CD4-positive, alpha-beta T cell (primary cell): ENCODE results near the gene CYP2J2. TPM values are rescaled to one million over a fixed set of nuclear protein-coding genes. Genes with fewer than 3 reads are reported as not detected.

Source experiments
- ATAC-seq: fragments of 200-7000 bp; cut with Tn5 transposase; one replicate; pipeline ENCODE4 v1.10.0; 2022; ENCODE audit warnings: mild to moderate bottlenecking; ENCODE audit not compliant: poor library complexity
- CTCF ChIA-PET: fragments of 350-600 bp; sonication (Branson Sonifier 250); formaldehyde crosslinking; loops from one replicate; lab custom pipeline; 2021; ENCODE audit warnings: antibody characterized with exemption, inconsistent platforms; lab: Charles Lee
- POLR2A ChIA-PET: fragments of 350-600 bp; sonication (Branson Sonifier 250); formaldehyde crosslinking; loops from one replicate; lab custom pipeline; 2021; ENCODE audit warnings: antibody characterized with exemption, inconsistent platforms; lab: Charles Lee
- DNase-seq, 14 experiments: peaks; one replicate each; pipeline ENCODE4 v3.0.0-alpha.2; 2013 to 2020; ENCODE audit warnings: mixed read lengths in 2 of 14
- H3K27ac ChIP-seq, 2 donors: one replicate each; pipeline versions ENCODE4 v1.5.1 to v1.7.0; 2013; ENCODE audit warnings: low read length in 2 of 2, low read depth in 1 of 2, mild to moderate bottlenecking in 1 of 2
- H3K27me3 ChIP-seq, 2 experiments: 1 replicate in 1 of 2; 2 replicates in 1 of 2; pipeline versions ENCODE4 v1.6.1 to v1.7.0; 2013; ENCODE audit warnings: low read length in 2 of 2, control low read depth in 1 of 2, mild to moderate bottlenecking in 1 of 2, moderate library complexity in 1 of 2; ENCODE audit not compliant: insufficient read depth in 2 of 2, control insufficient read depth in 1 of 2
- H3K36me3 ChIP-seq: one replicate; pipeline ENCODE4 v1.6.1; 2013; ENCODE audit warnings: low read length, control low read depth; ENCODE audit not compliant: insufficient read depth
- H3K4me1 ChIP-seq: one replicate; pipeline ENCODE4 v1.6.1; 2013; ENCODE audit warnings: low read length, control low read depth; ENCODE audit not compliant: insufficient read depth
- H3K4me3 ChIP-seq: one replicate; pipeline ENCODE4 v1.5.1; 2013; ENCODE audit warnings: mild to moderate bottlenecking, low read length, moderate library complexity
- H3K9me3 ChIP-seq, 2 experiments: 1 replicate in 1 of 2; 2 replicates in 1 of 2; pipeline versions ENCODE4 v1.6.1 to v1.7.0; 2013; ENCODE audit warnings: low read length in 2 of 2, mild to moderate bottlenecking in 2 of 2, control low read depth in 1 of 2, moderate library complexity in 1 of 2; ENCODE audit not compliant: control insufficient read depth in 1 of 2, insufficient read depth in 1 of 2
- H3K27ac Mint-ChIP-seq: one replicate; pipeline ENCODE4 v1.8.0; 2020; ENCODE audit warnings: mixed read lengths
- H3K27me3 Mint-ChIP-seq: one replicate; pipeline ENCODE4 v1.8.0; 2021; ENCODE audit warnings: mixed read lengths
- H3K36me3 Mint-ChIP-seq: one replicate; pipeline ENCODE4 v1.8.0; 2021; ENCODE audit warnings: low read depth, mixed read lengths
- H3K4me1 Mint-ChIP-seq: one replicate; pipeline ENCODE4 v1.8.0; 2021; ENCODE audit warnings: low read depth, mixed read lengths
- H3K4me3 Mint-ChIP-seq: one replicate; pipeline ENCODE4 v1.8.0; 2020; ENCODE audit warnings: mild to moderate bottlenecking, mixed read lengths
- H3K9me3 Mint-ChIP-seq: one replicate; pipeline ENCODE4 v1.8.0; 2020; ENCODE audit warnings: mixed read lengths
- intact Hi-C, 2 experiments: fragments of 100-400 bp; cut with DNase I in 1 of 2; cut with micrococcal nuclease in 1 of 2; formaldehyde crosslinking; loops; one replicate each; pipeline versions ENCODE4 v1.15.1 to v1.9.0; 2023 to 2025; cut with DNase I, micrococcal nuclease
- total RNA-seq, 174 experiments: library from RNA in 2 of 174; stranded (reverse) in 2 of 174; gene quantifications; one replicate each; pipeline ENCODE4 v1.2.3 and lab custom pipeline; 2021 to 2026
- TF ChIP-seq, protein P1 (sequence below): fragments of 200-600 bp; IDR thresholded peaks from one replicate; pipeline ENCODE4 v1.8.0; 2022; ENCODE audit warnings: antibody characterized with exemption, mild to moderate bottlenecking

The CYP2J2 gene
- total RNA-seq, 2 experiments from 2014 or later: 0.28 to 0.33 TPM

DNA sequence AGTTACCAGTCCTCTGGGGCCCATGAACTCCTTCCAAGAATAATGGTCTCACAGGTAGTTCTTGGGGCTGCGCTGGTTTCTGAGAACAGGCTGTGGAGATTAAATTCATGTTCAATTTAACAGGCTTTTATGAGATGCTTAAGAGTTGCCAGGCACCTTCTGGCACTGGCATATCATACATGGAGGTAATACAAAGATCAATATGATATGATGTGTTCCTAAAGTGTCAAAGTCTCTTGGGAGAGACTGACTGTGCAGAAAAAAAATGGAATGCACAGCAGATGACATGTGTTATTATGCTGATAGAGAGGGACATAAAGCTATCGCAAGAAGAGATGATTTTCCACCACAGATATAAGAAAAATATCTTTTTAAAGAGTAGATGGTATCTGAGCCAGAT lies 6.8 kb downstream of the CYP2J2 start:
- Mint-ChIP-seq H3K36me3 (no peaks in the 10 kb centered on the region), H3K27me3 (peaks cover 3% of the 10 kb centered on the region), H3K9me3 (peaks cover under 1% of the 10 kb centered on the region), H3K27ac (no peak overlapping the region), H3K4me1 (no peaks in the 10 kb centered on the region), H3K4me3 (no peak overlapping the region)
- Histone ChIP-seq H3K9me3 (peaks cover 0 to 10% of the 10 kb centered on the region in 2 experiments), H3K4me3 (no peak overlapping the region), H3K36me3 (no peaks in the 10 kb centered on the region), H3K27me3 (no peaks in the 10 kb centered on the region), H3K4me1 (no peaks in the 10 kb centered on the region), H3K27ac (no peak overlapping the region)
- TF ChIP-seq, protein P1, sequence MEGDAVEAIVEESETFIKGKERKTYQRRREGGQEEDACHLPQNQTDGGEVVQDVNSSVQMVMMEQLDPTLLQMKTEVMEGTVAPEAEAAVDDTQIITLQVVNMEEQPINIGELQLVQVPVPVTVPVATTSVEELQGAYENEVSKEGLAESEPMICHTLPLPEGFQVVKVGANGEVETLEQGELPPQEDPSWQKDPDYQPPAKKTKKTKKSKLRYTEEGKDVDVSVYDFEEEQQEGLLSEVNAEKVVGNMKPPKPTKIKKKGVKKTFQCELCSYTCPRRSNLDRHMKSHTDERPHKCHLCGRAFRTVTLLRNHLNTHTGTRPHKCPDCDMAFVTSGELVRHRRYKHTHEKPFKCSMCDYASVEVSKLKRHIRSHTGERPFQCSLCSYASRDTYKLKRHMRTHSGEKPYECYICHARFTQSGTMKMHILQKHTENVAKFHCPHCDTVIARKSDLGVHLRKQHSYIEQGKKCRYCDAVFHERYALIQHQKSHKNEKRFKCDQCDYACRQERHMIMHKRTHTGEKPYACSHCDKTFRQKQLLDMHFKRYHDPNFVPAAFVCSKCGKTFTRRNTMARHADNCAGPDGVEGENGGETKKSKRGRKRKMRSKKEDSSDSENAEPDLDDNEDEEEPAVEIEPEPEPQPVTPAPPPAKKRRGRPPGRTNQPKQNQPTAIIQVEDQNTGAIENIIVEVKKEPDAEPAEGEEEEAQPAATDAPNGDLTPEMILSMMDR: no peak
- ATAC-seq (no peak), DNase-seq (no peak)
- POLR2A ChIA-PET: interaction anchor here (0.5 kb wide), 1 partner anchor 25 kb away, joined by 3 read pairs; no protein-coding TSS in a partner anchor
- CTCF ChIA-PET: no interaction called here
- intact Hi-C loops: no loop called here

DNA sequence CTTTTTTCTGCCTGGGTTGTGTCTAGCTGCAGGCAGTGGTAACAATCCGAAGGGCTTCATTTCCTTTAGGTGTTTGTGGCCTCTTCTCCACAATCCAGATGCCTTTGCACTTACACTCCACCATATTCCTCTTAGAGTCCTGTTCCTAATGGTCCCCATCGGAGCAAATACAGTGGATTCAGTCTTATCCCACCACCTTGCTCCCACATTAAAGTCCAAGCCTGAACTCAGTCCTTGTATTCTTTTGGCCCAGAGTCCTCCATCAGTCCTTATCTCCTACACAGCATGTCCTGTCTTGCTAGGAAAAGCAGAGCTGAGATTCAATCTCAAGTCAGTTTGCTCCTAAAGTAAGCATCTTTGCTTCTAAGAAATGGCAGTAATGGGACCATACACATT lies 8.8 kb downstream of the CYP2J2 start:
- no peak overlapping the region for H3K4me3 ChIP-seq
- TF ChIP-seq, protein P1: no peak
- H3K27me3 ChIP-seq: no peaks in the 10 kb centered on the region
- Mint-ChIP-seq H3K27me3 (peaks cover 3% of the 10 kb centered on the region), H3K9me3 (no peaks in the 10 kb centered on the region), H3K36me3 (no peaks in the 10 kb centered on the region), H3K4me1 (no peaks in the 10 kb centered on the region), H3K4me3 (no peak overlapping the region), H3K27ac (no peak overlapping the region)
- ATAC-seq (no peak), DNase-seq (no peak)
- intact Hi-C loops: no loop called here
- H3K4me1 ChIP-seq: no peaks in the 10 kb centered on the region
- H3K9me3 ChIP-seq: no peaks in the 10 kb centered on the region
- no peak overlapping the region for H3K27ac ChIP-seq
- ChIA-PET CTCF (no interaction called here), POLR2A (no interaction called here)
- H3K36me3 ChIP-seq: no peaks in the 10 kb centered on the region

DNA sequence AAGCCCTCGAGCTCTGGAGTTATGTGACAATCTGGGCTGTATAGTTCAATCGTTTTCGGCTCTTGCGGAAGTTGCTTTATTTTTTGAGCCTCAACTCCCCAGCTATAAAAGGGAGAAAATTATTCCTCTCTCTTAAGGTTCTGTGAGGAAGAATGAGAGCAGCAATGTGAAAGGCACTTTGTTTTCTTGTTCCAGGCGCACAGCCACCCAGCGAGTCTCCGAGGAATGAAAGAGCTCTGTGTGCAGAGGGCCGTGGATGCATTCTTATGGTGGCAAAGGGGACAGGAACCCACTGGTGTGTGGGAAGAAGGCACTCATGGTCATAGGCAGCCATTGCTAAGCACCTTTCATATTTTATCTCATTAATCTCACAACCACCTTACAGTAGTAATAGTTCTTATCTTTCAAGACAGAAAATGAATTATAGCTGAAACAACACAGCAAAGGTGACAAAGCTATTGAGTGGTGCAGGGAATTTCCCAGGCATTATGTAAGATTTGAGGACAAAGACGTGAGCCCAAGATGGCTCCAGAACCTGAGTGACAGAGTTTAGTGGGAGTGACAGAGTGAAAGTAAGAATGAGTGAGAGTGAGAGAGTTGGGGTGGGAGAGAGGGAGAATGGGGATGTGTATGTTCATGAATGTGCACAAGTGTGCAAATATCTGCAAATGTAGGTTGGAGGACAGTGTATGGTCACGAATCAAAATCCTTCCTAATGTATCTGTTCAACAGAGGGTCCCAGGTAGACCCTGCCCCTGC lies 9.4 kb downstream of the CYP2J2 start:
- Histone ChIP-seq H3K27ac (no peak overlapping the region), H3K4me1 (no peaks in the 10 kb centered on the region), H3K36me3 (no peaks in the 10 kb centered on the region), H3K4me3 (no peak overlapping the region), H3K9me3 (no peaks in the 10 kb centered on the region), H3K27me3 (no peaks in the 10 kb centered on the region)
- no peak for DNase-seq
- intact Hi-C loops: no loop called here
- ChIA-PET POLR2A (no interaction called here), CTCF (interaction anchor here (1.5 kb wide), 1 partner anchor 30 kb away, joined by 3 read pairs; no protein-coding TSS in a partner anchor)
- TF ChIP-seq, protein P1: no peak
- ATAC-seq: no peak
- H3K9me3 Mint-ChIP-seq: no peaks in the 10 kb centered on the region
- peaks cover under 1% of the 10 kb centered on the region for H3K36me3 Mint-ChIP-seq
- H3K27ac Mint-ChIP-seq: no peak overlapping the region
- no peak overlapping the region for H3K4me3 Mint-ChIP-seq
- H3K27me3 Mint-ChIP-seq: peaks cover 3% of the 10 kb centered on the region
- no peaks in the 10 kb centered on the region for H3K4me1 Mint-ChIP-seq
